Stimulated activated effector memory CD8-positive, alpha-beta T cell treated with anti-CD3 and anti-CD28 coated beads, Interleukin-12 subunit alpha, Interleukin-12 subunit beta, amount 100 ng/mL, for 72 hours (primary cell): ENCODE results near the gene RGS9.
"Not testable (repeated sequence)": the region's sequence is repeated elsewhere in the genome, so short reads cannot be mapped to it uniquely, and the experiment has no call there.

Source experiments
- ATAC-seq: fragments of 150-1000 bp; cut with Tn5 transposase; 2 replicates; pipeline ENCODE4 v1.10.0; 2021
- DNase-seq, 2 donors: peaks; one replicate each; pipeline ENCODE4 v3.0.0; 2021 to 2022; ENCODE audit warnings: low spot score in 2 of 2
- H3K27ac Mint-ChIP-seq: one replicate; pipeline ENCODE4 v1.8.0; 2022; ENCODE audit warnings: mild to moderate bottlenecking, mixed read lengths
- H3K36me3 Mint-ChIP-seq: one replicate; pipeline ENCODE4 v1.8.0; 2022; ENCODE audit warnings: mild to moderate bottlenecking, mixed read lengths
- H3K4me1 Mint-ChIP-seq: one replicate; pipeline ENCODE4 v1.8.0; 2022; ENCODE audit warnings: mixed read lengths
- H3K4me3 Mint-ChIP-seq: one replicate; pipeline ENCODE4 v1.8.0; 2022; ENCODE audit warnings: mild to moderate bottlenecking, mixed read lengths
- H3K9me3 Mint-ChIP-seq: one replicate; pipeline ENCODE4 v1.8.0; 2022; ENCODE audit warnings: mixed read lengths

RGS9 gene

DNA sequence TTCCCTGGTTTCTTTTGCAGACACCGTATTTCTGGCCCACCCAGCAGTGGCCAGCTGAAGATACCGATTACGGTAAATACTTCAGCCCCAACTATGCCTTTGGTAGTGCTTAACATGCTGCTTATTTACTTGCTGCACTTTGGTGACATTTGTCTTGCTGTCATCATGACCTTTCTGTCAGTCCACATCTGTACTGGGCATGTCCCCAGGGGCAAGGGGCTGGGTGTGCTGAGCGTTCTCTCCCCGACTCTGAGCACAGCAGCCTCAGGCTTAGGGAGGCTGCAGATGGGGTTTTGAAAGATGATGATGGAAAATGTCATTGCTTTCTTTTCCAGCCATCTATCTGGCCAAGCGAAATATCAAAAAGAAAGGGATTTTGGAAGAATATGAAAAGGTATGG lies 23.3 kb downstream of the RGS9 start:
- Mint-ChIP-seq H3K4me3 (no peak overlapping the region), H3K36me3 (no peaks in the 10 kb centered on the region), H3K4me1 (peaks cover 16% of the 10 kb centered on the region), H3K9me3 (no peaks in the 10 kb centered on the region), H3K27ac (peak overlapping the region; percentile 14)
- DNase-seq (no peak), ATAC-seq (no peak)

DNA sequence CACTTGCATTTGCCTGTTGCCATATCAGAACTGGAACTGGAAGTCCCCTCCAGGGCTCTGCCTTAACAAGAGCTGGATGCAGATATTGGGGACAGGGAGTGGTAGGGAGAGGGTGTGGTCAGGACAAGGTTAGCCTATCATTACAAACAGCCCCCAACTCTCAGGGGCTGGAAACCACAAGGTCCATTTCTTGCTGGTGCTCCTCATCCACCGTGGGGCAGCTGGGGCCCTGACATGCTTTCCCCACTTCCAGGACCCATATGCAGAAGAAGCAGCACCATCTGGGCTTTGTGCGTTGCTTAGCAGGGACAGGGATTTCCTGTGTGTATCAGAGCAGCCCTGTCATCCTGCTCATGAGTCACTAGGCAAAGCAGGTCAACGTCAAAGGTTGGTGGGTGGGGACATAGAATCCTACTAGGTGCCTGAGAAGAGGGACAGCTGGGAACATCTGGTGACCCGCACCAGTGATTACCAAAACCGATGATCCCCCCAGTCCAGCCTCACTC lies 26.9 kb downstream of the RGS9 start:
- Mint-ChIP-seq H3K4me1 (peaks cover 21% of the 10 kb centered on the region), H3K36me3 (no peaks in the 10 kb centered on the region), H3K9me3 (no peaks in the 10 kb centered on the region), H3K4me3 (no peak overlapping the region), H3K27ac (peak overlapping the region; percentile 77)
- ATAC-seq: peak; percentile 99
- peak; percentile 26 to 59 for DNase-seq

GRCh38 chr17:65166787-65167186 lies 29.6 kb downstream of the RGS9 start:
- Mint-ChIP-seq H3K4me1 (peaks cover 29% of the 10 kb centered on the region), H3K9me3 (no peaks in the 10 kb centered on the region), H3K27ac (no peak overlapping the region), H3K4me3 (no peak overlapping the region), H3K36me3 (peaks cover 6% of the 10 kb centered on the region)
- ATAC-seq: no peak
- no peak for DNase-seq

DNA sequence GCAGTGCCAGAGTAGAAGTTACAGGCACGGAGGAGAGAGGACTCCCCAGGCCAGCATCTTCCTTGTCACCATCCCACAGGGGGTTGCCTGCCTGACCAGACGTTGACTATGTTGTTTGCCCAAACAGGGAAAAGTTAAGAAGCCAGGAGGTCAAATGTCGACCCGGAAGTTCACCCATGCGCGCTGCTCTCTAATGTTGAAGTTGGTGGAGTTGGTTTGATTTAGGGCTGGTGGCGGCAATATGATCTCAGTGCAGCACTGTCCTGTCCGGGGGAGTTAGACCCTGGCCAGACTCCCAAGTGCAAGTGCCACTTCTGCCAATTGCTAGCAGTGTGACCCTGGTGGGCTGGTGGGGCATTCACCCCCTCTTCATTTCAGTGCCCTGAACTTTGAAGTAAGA lies 30.4 kb downstream of the RGS9 start:
- no peak for DNase-seq
- no peak for ATAC-seq
- no peak overlapping the region for H3K4me3 Mint-ChIP-seq
- H3K27ac Mint-ChIP-seq: no peak overlapping the region
- H3K36me3 Mint-ChIP-seq: peaks cover 6% of the 10 kb centered on the region
- H3K9me3 Mint-ChIP-seq: no peaks in the 10 kb centered on the region
- peaks cover 32% of the 10 kb centered on the region for H3K4me1 Mint-ChIP-seq

GRCh38 chr17:65169691-65170090 lies 32.5 kb downstream of the RGS9 start:
- no peak overlapping the region for H3K4me3 Mint-ChIP-seq
- DNase-seq (no peak), ATAC-seq (no peak)
- H3K9me3 Mint-ChIP-seq: no peaks in the 10 kb centered on the region
- H3K27ac Mint-ChIP-seq: peak overlapping the region; percentile 15
- H3K36me3 Mint-ChIP-seq: peaks cover 6% of the 10 kb centered on the region
- H3K4me1 Mint-ChIP-seq: peaks cover 18% of the 10 kb centered on the region

DNA sequence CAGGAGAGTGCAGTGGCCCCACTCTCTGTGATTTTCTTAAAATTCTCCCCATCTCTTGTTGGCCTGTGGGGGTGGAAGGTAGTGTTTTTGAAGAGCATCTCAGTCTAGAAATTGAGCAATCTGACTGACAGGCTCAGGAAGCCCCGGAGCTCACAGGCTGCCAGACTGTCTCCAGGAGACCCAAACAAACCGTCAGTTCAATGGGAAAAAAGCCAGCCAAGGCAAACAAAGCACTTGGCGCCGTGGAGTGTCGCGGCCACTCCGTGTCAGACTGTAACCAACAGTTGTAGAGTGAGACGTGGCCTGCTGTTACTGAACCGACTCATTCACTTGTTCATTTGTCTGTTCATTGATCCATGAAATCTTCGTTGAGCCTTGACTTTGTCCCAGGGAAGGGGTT lies 33.7 kb downstream of the RGS9 start:
- Mint-ChIP-seq H3K27ac (no peak overlapping the region), H3K9me3 (no peaks in the 10 kb centered on the region), H3K36me3 (peaks cover 6% of the 10 kb centered on the region), H3K4me3 (no peak overlapping the region), H3K4me1 (peaks cover 18% of the 10 kb centered on the region)
- DNase-seq (no peak), ATAC-seq (no peak)

GRCh38 chr17:65171752-65172151 lies 34.6 kb downstream of the RGS9 start:
- peaks cover 18% of the 10 kb centered on the region for H3K4me1 Mint-ChIP-seq
- ATAC-seq (no peak), DNase-seq (no peak)
- no peak overlapping the region for H3K4me3 Mint-ChIP-seq
- H3K27ac Mint-ChIP-seq: no peak overlapping the region
- H3K9me3 Mint-ChIP-seq: no peaks in the 10 kb centered on the region
- H3K36me3 Mint-ChIP-seq: peaks cover 6% of the 10 kb centered on the region

GRCh38 chr17:65172496-65173136 lies 35.4 kb downstream of the RGS9 start:
- DNase-seq: no peak
- Mint-ChIP-seq H3K4me3 (no peak overlapping the region), H3K9me3 (peaks cover 4% of the 10 kb centered on the region), H3K27ac (no peak overlapping the region), H3K36me3 (peaks cover 6% of the 10 kb centered on the region), H3K4me1 (peaks cover 17% of the 10 kb centered on the region)
- no peak for ATAC-seq

DNA sequence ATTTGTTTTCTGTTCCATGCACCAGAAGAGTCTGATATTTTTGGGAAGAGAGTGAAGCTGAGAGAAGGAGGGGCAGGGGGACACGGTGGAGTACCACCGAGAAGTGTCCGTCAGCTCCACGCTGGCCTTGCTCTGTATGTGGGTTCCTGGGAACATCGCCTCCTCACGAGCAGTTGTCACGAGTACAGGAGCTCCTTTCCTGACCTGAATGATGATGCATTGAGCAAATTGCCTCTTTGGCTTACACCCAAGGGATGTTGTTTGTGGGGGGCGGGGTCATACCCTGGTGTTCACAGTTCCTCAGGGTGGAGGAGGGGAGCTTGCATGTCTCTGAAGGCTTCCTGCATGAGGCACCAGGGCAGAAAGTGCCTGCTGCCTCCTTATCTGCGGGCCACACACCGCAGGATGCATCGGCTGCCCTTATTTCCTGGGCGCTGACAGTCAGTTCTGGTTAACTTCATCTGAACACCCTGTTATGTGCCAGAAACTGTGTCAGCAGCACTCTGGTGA lies 36.2 kb downstream of the RGS9 start:
- Mint-ChIP-seq H3K4me1 (peaks cover 11% of the 10 kb centered on the region), H3K36me3 (peaks cover 6% of the 10 kb centered on the region), H3K9me3 (peaks cover 4% of the 10 kb centered on the region), H3K27ac (no peak overlapping the region), H3K4me3 (no peak overlapping the region)
- DNase-seq: peak; percentile 50 to 84
- peak; percentile 95 for ATAC-seq

GRCh38 chr17:65173976-65174683 lies 37.0 kb downstream of the RGS9 start:
- peaks cover 4% of the 10 kb centered on the region for H3K9me3 Mint-ChIP-seq
- no peak overlapping the region for H3K4me3 Mint-ChIP-seq
- ATAC-seq: no peak
- H3K27ac Mint-ChIP-seq: no peak overlapping the region
- H3K36me3 Mint-ChIP-seq: peaks cover 7% of the 10 kb centered on the region
- H3K4me1 Mint-ChIP-seq: peaks cover 18% of the 10 kb centered on the region
- DNase-seq: no peak

DNA sequence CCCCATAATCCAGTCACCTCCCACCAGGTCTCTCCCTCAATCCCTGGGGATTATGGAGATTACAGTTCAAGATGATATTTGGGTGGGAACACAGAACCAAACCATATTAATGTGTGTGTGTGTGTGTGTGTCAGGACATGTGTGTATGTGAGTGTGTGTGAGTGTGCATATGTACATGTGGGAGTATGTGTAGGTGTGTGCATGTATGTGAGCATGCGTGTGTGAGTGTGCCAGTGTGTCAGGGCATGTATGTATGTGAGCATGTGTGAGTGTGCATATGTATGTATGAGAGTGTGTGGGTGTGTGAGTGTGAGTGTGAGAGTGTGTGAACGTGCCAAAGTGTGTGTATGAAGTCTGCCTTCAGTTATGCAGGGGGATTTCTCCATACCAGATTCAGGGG lies 37.8 kb downstream of the RGS9 start:
- peaks cover 4% of the 10 kb centered on the region for H3K9me3 Mint-ChIP-seq
- H3K36me3 Mint-ChIP-seq: peaks cover 11% of the 10 kb centered on the region
- no peak overlapping the region for H3K4me3 Mint-ChIP-seq
- peaks cover 26% of the 10 kb centered on the region for H3K4me1 Mint-ChIP-seq
- no peak for DNase-seq
- no peak overlapping the region for H3K27ac Mint-ChIP-seq
- ATAC-seq: no peak

- peaks cover 4% of the 10 kb centered on the region for H3K9me3 Mint-ChIP-seq
- peaks cover 12% of the 10 kb centered on the region for H3K36me3 Mint-ChIP-seq
- peaks cover 36% of the 10 kb centered on the region for H3K4me1 Mint-ChIP-seq
- no peak for ATAC-seq
- H3K27ac Mint-ChIP-seq: no peak overlapping the region
- no peak overlapping the region for H3K4me3 Mint-ChIP-seq
- no peak for DNase-seq
Observed at GRCh38 chr17:65175952-65176351, 38.8 kb downstream of the RGS9 start.

DNA sequence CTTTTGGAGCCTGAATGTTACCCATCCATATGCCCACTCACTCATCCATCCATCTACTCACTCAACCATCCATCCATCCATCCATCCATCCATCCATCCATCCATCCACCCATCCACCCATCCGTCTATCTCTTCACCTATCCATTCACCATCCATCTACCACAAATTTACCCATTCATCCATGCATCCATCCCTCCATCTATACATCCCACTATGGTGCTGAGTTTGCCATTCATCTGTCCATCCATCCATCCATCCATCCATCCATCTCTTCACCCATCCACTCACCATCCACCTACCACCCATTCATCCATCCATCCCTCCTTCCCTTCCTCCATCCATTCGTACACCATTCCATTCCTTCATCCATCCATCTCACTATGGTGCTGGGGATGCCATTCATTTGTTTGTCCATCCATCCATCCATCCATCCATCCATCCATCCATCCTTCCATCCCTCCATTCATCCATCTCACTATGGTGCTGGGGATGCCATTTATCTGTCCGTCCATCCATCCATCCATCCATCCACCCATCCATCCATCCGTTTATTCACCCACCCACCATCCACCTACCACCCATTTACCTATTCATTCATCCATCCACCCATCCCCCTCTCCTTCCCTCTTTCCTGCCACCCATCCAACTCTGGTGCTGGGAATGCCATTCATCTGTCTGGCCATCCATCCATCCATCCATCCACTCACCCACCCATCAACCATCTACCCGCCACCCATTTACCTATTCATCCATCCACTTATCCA lies 39.7 kb downstream of the RGS9 start:
- no peak for DNase-seq
- Mint-ChIP-seq H3K9me3 (peaks cover 4% of the 10 kb centered on the region), H3K4me3 (no peak overlapping the region), H3K27ac (peak overlapping the region; percentile 8), H3K4me1 (peaks cover 37% of the 10 kb centered on the region), H3K36me3 (peaks cover 12% of the 10 kb centered on the region)
- no peak for ATAC-seq

- H3K4me3 Mint-ChIP-seq: no peak overlapping the region
- H3K27ac Mint-ChIP-seq: peak overlapping the region; percentile 8
- H3K4me1 Mint-ChIP-seq: peaks cover 44% of the 10 kb centered on the region
- H3K9me3 Mint-ChIP-seq: peaks cover 4% of the 10 kb centered on the region
- ATAC-seq: no peak
- DNase-seq: no peak
- peaks cover 12% of the 10 kb centered on the region for H3K36me3 Mint-ChIP-seq
Observed at GRCh38 chr17:65177901-65178300, 40.7 kb downstream of the RGS9 start.

DNA sequence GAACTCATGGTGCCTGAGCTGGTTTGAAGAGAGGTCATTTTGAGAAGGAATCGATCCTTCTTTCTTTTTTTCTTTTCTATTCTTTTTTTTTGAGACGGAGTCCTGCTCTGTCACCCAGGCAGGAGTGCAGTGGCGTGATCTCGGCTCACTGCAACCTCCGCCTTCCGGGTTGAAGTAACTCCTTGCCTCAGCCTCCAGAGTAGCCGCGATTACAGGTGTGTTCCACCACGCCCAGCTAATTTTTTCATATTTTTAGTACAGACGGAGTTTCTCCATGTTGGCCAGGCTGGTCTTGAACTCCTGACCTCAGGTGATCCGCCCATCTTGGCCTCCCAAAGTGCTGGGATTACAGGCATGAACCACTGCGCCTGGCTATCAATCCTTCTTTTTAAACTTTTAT lies 43.1 kb downstream of the RGS9 start:
- H3K36me3 Mint-ChIP-seq: peaks cover 18% of the 10 kb centered on the region
- H3K27ac Mint-ChIP-seq: peak overlapping the region; percentile 97
- H3K9me3 Mint-ChIP-seq, DNase-seq, ATAC-seq: not testable (repeated sequence)
- peak overlapping the region; percentile 77 for H3K4me3 Mint-ChIP-seq
- H3K4me1 Mint-ChIP-seq: peaks cover 65% of the 10 kb centered on the region
